ENCODE measurements around the gene CCDC88C.

CCDC88C gene

DNA sequence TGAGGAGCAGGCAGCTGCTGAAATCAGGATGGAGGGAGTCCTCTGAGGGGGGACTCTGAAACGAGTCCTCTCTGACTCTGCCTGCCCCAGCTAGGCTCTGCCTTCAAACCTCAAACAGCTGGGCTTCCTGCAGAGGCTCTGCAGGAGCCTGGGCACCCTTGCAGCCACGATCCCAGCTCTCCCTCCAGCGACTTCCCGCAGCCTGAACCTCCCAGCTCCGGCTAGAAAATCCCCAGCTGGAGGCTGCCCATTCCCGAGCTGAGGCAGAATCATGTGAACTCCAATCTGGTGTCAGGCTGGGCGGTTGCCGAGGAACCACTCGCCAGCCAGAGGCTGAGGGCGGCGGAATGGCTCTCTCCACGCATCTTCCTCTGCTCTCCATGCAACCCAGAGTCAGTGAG lies 173.1 kb downstream of the CCDC88C start, which contains the start of gene GPR68:
Gene GPR68 (minus strand): TSS at position 204 of the 401 bp plus-strand sequence. CDS start 9,654 bp downstream, outside the sequence.
- H3K9ac ChIP-seq, result no peak within 1 kb of the TSS
- H3K36me3 ChIP-seq (ENCODE audit: control insufficient read depth, insufficient read depth, low read length), result no peaks in the 10 kb centered on the region
- H3K79me2 ChIP-seq, result no peaks in the 10 kb centered on the region
- H3K27me3 ChIP-seq (ENCODE audit: control insufficient read depth, insufficient read depth, low read length), result no peaks in the 10 kb centered on the region
- no peak within 1 kb of the TSS for H3K4me2 ChIP-seq (ENCODE audit: low read length)
- no peaks in the 10 kb centered on the region for H3K9me3 ChIP-seq (ENCODE audit: control insufficient read depth, low read length)
- no peak within 1 kb of the TSS for H3K4me3 ChIP-seq (ENCODE audit: low read depth, low read length)
- no peak within 1 kb of the TSS for H3K27ac ChIP-seq
- TF ChIP-seq, protein P1, sequence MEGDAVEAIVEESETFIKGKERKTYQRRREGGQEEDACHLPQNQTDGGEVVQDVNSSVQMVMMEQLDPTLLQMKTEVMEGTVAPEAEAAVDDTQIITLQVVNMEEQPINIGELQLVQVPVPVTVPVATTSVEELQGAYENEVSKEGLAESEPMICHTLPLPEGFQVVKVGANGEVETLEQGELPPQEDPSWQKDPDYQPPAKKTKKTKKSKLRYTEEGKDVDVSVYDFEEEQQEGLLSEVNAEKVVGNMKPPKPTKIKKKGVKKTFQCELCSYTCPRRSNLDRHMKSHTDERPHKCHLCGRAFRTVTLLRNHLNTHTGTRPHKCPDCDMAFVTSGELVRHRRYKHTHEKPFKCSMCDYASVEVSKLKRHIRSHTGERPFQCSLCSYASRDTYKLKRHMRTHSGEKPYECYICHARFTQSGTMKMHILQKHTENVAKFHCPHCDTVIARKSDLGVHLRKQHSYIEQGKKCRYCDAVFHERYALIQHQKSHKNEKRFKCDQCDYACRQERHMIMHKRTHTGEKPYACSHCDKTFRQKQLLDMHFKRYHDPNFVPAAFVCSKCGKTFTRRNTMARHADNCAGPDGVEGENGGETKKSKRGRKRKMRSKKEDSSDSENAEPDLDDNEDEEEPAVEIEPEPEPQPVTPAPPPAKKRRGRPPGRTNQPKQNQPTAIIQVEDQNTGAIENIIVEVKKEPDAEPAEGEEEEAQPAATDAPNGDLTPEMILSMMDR (IDR thresholded peaks at IDR 0.05), result no peak
- no peaks in the 10 kb centered on the region for H3K4me1 ChIP-seq
- no peak within 1 kb of the TSS for H2AFZ ChIP-seq

DNA sequence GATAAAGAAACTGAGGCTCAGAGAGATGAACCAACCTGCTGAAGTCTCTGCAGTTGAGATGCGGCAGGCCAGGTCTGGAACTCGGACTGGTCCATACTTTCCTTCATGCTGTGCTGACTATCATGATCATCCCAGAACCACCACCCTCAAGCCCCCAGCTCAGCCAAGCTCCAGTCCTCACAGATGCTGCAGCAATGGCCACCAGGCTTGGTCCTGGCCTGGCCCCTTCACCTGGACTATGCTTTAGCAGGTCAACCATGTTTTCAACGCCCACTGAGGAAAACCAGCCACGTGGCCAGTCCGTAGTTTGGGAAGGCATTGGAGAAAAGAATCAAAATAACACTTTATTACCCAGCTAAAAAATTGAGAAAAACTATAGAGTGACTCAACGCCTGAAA lies 174.5 kb downstream of the CCDC88C start:
- H3K27me3 ChIP-seq (ENCODE audit: control insufficient read depth, insufficient read depth, low read length), result no peaks in the 10 kb centered on the region
- TF ChIP-seq, protein P1 (IDR thresholded peaks at IDR 0.05), result no peak
- no peaks in the 10 kb centered on the region for H3K36me3 ChIP-seq (ENCODE audit: control insufficient read depth, insufficient read depth, low read length)
- no peak overlapping the region for H3K4me2 ChIP-seq (ENCODE audit: low read length)
- no peak overlapping the region for H3K27ac ChIP-seq
- H3K9ac ChIP-seq, result no peak overlapping the region
- no peak overlapping the region for H2AFZ ChIP-seq
- no peaks in the 10 kb centered on the region for H3K79me2 ChIP-seq
- no peaks in the 10 kb centered on the region for H3K4me1 ChIP-seq
- H3K4me3 ChIP-seq (ENCODE audit: low read depth, low read length), result no peak overlapping the region
- H3K9me3 ChIP-seq (ENCODE audit: control insufficient read depth, low read length), result no peaks in the 10 kb centered on the region

DNA sequence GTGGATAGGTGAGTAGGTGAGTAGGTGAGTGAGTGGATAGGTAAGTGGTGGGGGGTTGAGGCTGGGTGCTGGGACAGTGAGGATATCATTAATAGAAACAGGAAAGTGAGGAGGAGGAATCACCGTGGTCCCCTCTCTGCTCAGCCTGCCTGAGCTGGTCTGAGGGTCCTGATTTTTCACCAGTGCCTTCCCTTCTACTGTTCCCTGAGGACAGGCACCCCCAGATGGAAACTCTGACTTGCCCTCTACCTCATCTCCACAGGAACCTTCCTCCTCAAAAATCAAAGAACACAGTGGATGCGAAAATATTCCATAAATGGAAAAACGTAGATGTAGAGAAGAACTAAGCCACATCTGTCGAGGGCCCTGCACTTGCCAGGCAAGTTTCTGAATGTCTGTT lies 175.0 kb downstream of the CCDC88C start:
- no peaks in the 10 kb centered on the region for H3K36me3 ChIP-seq (ENCODE audit: control insufficient read depth, insufficient read depth, low read length)
- H3K4me2 ChIP-seq (ENCODE audit: low read length), result no peak overlapping the region
- H3K27ac ChIP-seq, result no peak overlapping the region
- TF ChIP-seq, protein P1 (IDR thresholded peaks at IDR 0.05), result no peak
- H3K4me3 ChIP-seq (ENCODE audit: low read depth, low read length), result no peak overlapping the region
- no peak overlapping the region for H3K9ac ChIP-seq
- H3K4me1 ChIP-seq, result no peaks in the 10 kb centered on the region
- H2AFZ ChIP-seq, result no peak overlapping the region
- no peaks in the 10 kb centered on the region for H3K27me3 ChIP-seq (ENCODE audit: control insufficient read depth, insufficient read depth, low read length)
- H3K9me3 ChIP-seq (ENCODE audit: control insufficient read depth, low read length), result no peaks in the 10 kb centered on the region
- no peaks in the 10 kb centered on the region for H3K79me2 ChIP-seq

DNA sequence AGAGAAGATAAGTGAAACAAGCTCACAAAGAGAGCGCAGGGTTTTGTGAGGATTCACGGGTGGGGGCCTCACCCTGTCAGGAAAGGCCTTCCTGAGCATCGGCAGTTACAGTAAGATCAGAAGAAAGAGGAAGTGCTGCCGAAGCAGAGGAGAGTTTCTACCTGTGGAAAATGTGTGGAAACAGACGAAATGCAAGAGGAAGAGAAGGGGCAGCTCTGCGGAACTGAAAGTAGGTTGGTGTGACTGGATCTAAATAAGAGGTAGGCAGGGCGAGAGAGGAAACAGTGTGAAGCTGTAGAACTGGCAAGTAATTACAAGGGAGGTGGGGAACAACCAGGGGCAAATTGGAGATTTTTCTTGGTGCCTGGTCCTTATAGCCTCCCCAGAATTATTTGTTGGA lies 175.8 kb downstream of the CCDC88C start:
- Histone ChIP-seq H3K36me3 (ENCODE audit: control insufficient read depth, insufficient read depth, low read length) (no peaks in the 10 kb centered on the region), H3K27ac (no peak overlapping the region), H3K79me2 (no peaks in the 10 kb centered on the region), H3K4me2 (ENCODE audit: low read length) (no peak overlapping the region), H3K9me3 (ENCODE audit: control insufficient read depth, low read length) (no peaks in the 10 kb centered on the region), H3K27me3 (ENCODE audit: control insufficient read depth, insufficient read depth, low read length) (no peaks in the 10 kb centered on the region), H2AFZ (no peak overlapping the region), H3K4me3 (ENCODE audit: low read depth, low read length) (no peak overlapping the region), H3K9ac (no peak overlapping the region), H3K4me1 (no peaks in the 10 kb centered on the region)
- TF ChIP-seq, protein P1 (IDR thresholded peaks at IDR 0.05), result no peak

DNA sequence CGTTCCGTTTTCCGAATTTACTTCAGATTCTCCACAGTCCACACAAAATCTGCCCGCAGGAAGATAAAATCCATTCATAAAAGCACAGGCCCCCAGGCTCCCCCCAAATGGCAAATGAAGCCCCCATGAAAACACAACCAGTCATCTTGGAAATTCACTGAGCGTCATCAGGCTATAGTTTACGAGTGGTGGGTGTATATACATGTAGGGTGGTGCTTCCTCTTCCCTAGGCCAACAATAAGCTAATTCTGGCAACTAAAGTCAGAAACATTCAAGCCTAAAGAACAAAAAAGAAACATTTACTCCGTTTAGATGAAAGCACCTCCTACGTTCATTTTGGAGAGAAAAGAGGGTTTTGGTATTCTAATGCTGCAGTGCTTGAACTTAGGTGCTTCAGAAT lies 179.0 kb downstream of the CCDC88C start:
- H3K27me3 ChIP-seq (ENCODE audit: control insufficient read depth, insufficient read depth, low read length), result no peaks in the 10 kb centered on the region
- no peaks in the 10 kb centered on the region for H3K79me2 ChIP-seq
- no peak overlapping the region for H3K9ac ChIP-seq
- H3K4me2 ChIP-seq (ENCODE audit: low read length), result no peak overlapping the region
- H3K27ac ChIP-seq, result no peak overlapping the region
- TF ChIP-seq, protein P1 (IDR thresholded peaks at IDR 0.05), result no peak
- H3K36me3 ChIP-seq (ENCODE audit: control insufficient read depth, insufficient read depth, low read length), result no peaks in the 10 kb centered on the region
- H3K4me3 ChIP-seq (ENCODE audit: low read depth, low read length), result no peak overlapping the region
- H3K9me3 ChIP-seq (ENCODE audit: control insufficient read depth, low read length), result no peaks in the 10 kb centered on the region
- H2AFZ ChIP-seq, result no peak overlapping the region
- H3K4me1 ChIP-seq, result no peaks in the 10 kb centered on the region

Measured in parathyroid adenoma (tissue), 2 donors.